HG03097 (cell line): ENCODE data around the gene PCDHA8.
"Not testable (repeated sequence)": the region's sequence is repeated elsewhere in the genome, so short reads cannot be mapped to it uniquely, and the experiment has no call there.

ENCODE experiments used
- ATAC-seq: cut with Tn5 transposase; IDR thresholded peaks from one replicate; pipeline ENCODE4 v1.9.1; 2021; ENCODE audit not compliant: unreplicated experiment, low FRiP score

PCDHA8 gene

DNA sequence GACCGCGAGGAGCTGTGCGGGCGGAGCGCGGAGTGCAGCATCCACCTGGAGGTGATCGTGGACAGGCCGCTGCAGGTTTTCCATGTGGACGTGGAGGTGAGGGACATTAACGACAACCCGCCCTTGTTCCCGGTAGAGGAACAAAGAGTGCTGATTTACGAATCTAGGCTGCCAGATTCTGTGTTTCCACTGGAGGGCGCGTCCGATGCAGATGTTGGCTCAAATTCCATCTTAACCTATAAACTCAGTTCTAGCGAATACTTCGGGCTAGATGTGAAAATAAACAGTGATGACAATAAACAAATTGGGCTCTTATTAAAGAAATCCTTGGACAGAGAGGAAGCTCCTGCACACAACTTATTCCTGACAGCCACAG lies 12.6 kb upstream of the PCDHA8 start:
- ATAC-seq: no peak

DNA sequence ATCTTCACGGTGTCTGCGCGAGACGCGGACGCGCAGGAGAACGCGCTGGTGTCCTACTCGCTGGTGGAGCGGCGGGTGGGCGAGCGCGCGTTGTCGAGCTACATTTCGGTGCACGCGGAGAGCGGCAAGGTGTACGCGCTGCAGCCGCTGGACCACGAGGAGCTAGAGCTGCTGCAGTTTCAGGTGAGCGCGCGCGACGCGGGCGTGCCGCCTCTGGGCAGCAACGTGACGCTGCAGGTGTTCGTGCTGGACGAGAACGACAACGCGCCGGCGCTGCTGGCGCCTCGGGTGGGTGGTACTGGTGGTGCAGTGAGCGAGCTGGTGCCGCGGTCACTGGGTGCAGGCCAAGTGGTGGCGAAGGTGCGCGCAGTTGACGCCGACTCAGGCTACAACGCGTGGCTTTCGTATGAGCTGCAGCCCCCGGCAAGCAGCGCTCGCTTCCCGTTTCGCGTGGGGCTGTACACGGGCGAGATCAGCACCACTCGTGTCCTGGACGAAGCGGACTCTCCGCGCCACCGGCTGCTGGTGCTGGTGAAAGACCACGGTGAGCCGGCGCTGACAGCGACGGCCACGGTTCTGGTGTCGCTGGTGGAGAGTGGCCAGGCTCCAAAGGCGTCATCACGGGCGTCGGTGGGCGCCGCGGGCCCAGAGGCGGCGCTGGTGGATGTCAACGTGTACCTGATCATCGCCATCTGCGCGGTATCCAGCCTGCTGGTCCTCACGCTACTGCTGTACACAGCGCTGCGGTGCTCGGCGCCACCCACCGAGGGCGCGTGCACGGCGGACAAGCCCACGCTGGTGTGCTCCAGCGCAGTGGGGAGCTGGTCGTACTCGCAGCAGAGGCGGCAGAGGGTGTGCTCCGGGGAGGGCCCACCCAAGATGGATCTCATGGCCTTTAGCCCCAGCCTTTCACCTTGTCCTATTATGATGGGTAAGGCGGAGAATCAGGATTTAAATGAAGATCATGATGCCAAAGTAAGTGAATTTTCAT lies 11.2 kb upstream of the PCDHA8 start:
- not testable (repeated sequence) for ATAC-seq

DNA sequence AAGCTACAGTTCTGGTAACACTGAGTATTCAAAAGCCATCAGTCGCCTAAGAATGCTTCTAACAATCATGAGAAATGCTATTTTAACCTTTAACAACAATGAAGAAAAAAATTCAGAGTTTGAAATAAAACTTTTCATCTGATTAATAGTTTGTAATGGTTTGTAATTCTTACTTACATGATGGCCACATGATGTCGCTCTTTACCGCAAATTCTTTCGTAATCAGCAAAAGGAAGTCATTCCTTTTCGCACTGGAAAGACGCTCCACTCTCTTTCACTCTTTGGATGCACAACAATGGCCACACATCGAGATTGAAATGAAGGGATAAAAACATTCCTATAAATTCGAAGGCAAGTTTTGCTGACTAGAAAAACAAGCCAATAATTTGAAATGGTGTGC lies 7.0 kb upstream of the PCDHA8 start, which contains the start of gene PCDHA7:
Gene PCDHA7, plus strand, starts transcription at position 277 of the 400 bp plus-strand sequence. Its CDS starts 115 bp downstream, at position 392.
- no peak for ATAC-seq

DNA sequence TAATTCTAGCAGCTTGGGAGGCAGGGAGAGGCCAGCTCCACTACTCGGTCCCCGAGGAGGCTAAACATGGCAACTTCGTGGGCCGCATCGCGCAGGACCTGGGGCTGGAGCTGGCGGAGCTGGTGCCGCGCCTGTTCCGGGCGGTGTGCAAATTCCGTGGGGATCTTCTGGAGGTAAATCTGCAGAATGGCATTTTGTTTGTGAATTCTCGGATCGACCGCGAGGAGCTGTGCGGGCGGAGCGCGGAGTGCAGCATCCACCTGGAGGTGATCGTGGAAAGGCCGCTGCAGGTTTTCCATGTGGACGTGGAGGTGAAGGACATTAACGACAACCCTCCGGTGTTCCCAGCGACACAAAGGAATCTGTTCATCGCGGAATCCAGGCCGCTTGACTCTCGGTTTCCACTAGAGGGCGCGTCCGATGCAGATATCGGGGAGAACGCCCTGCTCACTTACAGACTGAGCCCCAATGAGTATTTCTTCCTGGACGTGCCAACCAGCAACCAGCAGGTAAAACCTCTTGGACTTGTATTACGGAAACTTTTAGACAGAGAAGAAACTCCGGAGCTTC lies 6.5 kb upstream of the PCDHA8 start:
- ATAC-seq: not testable (repeated sequence)

DNA sequence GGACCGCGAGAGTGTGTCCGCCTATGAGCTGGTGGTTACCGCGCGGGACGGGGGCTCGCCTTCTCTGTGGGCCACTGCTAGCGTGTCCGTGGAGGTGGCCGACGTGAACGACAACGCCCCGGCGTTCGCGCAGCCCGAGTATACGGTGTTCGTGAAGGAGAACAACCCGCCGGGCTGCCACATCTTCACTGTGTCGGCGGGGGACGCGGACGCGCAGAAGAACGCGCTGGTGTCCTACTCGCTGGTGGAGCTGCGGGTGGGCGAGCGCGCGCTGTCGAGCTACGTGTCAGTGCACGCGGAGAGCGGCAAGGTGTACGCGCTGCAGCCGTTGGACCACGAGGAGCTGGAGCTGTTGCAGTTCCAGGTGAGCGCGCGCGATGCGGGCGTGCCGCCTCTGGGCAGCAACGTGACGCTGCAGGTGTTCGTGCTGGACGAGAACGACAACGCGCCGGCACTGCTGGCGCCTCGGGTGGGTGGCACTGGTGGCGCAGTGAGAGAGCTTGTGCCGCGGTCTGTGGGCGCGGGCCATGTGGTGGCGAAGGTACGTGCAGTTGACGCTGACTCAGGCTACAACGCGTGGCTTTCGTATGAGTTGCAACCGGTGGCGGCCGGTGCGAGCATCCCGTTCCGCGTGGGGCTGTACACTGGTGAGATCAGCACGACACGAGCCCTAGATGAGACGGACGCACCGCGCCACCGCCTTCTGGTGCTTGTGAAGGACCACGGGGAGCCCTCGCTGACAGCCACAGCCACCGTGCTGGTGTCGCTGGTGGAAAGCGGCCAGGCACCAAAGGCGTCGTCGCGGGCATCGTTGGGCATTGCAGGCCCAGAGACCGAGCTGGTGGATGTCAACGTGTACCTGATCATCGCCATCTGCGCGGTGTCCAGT lies 5.1 kb upstream of the PCDHA8 start:
- ATAC-seq: no peak

DNA sequence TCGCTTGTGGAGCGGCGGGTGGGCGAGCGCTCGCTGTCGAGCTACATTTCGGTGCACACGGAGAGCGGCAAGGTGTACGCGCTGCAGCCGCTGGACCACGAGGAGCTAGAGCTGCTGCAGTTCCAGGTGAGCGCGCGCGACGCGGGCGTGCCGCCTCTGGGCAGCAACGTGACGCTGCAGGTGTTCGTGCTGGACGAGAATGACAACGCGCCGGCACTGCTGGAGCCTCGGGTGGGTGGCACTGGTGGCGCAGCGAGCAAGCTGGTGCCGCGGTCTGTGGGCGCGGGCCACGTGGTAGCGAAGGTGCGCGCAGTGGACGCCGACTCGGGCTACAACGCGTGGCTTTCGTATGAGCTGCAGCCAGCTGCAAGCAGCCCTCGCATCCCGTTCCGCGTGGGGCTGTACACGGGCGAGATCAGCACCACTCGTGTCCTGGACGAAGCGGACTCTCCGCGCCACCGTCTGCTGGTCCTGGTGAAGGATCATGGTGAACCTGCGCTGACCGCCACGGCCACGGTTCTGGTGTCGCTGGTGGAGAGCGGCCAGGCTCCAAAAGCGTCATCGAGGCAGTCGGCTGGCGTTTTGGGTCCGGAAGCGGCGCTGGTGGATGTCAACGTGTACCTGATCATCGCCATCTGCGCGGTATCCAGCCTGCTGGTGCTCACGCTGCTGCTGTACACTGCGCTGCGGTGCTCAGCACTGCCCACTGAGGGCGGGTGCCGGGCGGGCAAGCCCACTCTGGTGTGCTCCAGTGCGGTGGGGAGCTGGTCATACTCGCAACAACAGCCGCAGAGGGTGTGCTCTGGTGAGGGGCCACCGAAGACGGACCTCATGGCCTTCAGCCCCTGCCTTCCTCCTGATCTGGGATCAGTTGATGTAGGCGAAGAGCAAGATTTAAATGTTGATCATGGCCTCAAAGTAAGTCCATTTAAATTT lies 2.1 kb downstream of the PCDHA8 start:
- no peak for ATAC-seq

DNA sequence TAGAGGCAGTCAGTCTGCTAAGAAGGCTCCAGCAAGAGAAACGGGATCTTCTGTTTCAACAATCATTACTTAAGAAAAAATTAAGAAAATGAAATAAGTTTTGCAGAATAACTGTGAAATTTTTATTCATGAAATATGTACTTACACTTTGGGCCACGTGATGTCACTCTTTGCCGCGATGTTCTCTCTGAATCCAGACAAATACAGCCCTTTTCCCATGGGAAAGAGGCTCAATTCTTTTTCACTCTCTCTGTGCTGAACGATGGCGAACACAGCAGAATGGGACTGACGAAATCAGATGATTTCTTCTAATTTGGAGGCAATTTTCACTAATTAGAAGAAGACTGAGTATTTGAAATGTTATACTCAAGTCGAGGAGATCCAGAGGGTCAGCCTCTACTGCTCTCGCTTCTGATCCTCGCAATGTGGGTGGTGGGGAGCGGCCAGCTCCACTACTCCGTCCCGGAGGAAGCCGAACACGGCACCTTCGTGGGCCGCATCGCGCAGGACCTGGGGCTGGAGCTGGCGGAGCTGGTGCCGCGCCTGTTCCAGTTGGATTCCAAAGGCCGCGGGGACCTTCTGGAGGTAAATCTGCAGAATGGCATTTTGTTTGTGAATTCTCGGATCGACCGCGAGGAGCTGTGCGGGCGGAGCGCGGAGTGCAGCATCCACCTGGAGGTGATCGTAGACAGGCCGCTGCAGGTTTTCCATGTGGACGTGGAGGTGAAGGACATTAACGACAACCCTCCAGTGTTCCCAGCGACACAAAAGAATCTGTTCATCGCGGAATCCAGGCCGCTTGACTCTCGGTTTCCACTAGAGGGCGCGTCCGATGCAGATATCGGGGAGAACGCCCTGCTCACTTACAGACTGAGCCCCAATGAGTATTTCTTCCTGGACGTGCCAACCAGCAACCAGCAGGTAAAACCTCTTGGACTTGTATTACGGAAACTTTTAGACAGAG lies 7.4 kb downstream of the PCDHA8 start, which contains the start of gene PCDHA9:
Gene PCDHA9, plus strand, starts transcription at position 244 of the 964 bp plus-strand sequence. Its CDS starts 114 bp downstream, at position 358.
- not testable (repeated sequence) for ATAC-seq

DNA sequence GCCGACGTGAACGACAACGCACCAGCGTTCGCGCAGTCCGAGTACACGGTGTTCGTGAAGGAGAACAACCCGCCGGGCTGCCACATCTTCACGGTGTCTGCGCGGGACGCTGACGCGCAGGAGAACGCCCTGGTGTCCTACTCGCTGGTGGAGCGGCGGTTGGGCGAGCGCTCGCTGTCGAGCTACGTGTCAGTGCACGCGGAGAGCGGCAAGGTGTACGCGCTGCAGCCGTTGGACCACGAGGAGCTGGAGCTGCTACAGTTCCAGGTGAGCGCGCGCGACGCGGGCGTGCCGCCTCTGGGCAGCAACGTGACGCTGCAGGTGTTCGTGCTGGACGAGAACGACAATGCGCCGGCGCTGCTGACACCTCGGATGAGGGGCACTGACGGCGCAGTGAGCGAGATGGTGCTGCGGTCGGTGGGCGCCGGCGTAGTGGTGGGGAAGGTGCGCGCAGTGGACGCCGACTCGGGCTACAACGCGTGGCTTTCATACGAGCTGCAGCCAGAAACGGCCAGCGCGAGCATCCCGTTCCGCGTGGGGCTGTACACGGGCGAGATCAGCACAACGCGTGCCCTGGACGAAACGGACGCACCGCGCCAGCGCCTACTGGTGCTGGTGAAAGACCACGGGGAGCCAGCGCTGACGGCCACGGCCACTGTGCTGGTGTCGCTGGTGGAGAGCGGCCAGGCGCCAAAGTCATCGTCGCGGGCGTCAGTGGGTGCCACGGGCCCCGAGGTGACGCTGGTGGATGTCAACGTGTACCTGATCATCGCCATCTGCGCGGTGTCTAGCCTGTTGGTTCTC lies 9.0 kb downstream of the PCDHA8 start:
- not testable (repeated sequence) for ATAC-seq

DNA sequence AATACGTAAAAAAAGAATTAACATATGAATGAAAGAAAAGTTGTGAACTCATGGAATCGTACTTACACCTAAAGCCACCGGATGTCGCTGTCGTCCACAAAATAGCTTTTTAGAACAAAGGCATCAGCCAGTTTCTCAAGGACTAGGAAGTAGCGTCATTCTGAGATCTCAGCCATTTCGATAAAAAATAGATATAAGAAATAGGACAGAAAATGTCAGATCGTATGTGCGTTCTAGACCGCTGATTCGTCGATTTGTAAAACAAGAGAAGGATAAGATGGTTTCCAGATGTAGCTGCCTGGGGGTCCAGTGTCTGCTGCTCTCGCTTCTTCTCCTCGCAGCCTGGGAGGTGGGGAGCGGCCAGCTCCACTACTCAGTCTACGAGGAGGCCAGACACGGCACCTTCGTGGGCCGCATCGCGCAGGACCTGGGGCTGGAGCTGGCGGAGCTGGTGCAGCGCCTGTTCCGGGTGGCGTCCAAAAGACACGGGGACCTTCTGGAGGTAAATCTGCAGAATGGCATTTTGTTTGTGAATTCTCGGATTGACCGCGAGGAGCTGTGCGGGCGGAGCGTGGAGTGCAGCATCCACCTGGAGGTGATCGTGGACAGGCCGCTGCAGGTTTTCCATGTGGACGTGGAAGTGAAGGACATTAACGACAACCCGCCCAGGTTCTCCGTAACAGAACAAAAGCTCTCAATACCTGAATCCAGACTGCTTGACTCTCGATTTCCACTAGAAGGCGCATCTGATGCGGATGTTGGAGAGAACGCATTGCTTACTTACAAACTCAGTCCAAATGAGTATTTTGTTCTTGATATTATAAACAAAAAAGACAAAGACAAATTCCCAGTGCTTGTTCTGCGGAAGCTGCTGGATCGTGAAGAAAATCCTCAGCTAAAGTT lies 15.0 kb downstream of the PCDHA8 start, which contains the start of gene PCDHA10:
Gene PCDHA10, plus strand, starts transcription at position 126 of the 903 bp plus-strand sequence. Its CDS starts 152 bp downstream, at position 278.
- no peak for ATAC-seq

DNA sequence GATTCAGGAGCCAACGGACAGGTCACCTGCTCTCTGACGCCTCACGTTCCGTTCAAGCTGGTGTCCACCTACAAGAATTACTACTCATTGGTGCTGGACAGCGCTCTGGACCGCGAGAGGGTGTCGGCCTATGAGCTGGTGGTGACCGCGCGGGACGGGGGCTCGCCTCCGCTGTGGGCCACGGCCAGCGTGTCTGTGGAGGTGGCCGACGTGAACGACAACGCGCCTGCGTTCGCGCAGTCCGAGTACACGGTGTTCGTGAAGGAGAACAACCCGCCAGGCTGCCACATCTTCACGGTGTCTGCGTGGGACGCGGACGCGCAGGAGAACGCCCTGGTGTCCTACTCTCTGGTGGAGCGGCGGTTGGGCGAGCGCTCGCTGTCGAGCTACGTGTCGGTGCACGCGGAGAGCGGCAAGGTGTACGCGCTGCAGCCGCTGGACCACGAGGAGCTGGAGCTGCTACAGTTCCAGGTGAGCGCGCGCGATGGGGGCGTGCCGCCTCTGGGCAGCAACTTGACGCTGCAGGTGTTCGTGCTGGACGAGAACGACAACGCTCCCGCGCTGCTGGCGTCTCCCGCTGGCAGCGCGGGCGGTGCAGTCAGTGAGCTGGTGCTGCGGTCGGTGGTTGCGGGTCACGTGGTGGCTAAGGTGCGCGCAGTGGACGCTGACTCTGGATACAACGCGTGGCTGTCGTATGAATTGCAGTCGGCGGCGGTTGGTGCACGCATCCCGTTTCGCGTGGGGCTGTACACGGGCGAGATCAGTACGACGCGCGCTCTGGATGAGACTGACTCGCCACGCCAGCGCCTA lies 16.4 kb downstream of the PCDHA8 start:
- ATAC-seq: no peak

DNA sequence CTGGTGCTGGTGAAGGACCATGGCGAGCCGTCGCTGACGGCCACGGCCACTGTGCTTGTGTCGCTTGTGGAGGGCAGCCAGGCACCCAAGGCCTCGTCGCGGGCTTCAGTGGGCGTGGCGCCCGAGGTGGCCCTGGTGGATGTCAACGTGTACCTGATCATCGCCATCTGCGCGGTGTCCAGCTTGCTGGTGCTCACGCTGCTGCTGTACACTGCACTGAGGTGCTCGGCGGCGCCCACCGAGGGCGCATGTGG lies 16.9 kb downstream of the PCDHA8 start:
- no peak for ATAC-seq

DNA sequence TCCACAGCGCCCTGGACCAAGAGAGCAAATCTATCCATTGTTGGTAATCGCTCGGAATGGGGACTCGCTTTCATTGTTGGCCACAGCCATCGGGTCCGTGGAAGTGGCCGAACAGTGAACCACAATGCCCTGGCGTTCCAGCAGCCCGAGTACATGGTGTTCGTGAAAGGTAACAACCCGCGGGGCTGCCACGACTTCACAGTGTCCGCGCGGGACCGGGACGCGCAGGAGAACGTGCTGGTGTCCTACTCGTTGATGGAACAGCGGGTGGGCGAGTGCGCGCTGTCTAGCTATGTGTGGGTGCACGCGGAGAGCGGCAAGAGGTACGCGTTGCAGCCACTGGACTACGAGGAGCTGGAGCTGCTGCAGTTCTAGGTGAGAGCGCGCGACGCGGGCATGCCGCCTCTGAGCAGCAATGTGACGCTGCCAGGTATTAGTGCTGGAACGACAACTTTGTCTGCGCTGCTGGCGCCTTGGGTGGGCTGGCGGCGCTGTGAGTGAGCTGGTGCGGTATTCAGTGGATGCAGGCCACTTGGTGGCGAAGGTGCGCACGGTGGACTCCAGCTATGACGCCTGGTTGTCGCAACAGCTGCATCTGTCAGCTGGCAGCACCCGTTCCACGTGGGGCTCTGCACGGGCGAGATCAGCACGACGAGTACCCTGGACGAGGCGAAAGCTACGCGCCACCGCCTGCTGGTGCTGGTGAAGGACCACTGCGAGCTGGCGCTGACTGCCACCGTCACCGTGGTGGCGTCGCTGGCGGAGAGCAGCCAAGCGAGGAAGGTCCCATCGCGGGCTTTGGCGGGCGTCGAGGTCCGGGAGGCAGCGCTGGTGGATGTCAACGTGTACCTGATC lies 21.7 kb downstream of the PCDHA8 start:
- ATAC-seq: no peak

DNA sequence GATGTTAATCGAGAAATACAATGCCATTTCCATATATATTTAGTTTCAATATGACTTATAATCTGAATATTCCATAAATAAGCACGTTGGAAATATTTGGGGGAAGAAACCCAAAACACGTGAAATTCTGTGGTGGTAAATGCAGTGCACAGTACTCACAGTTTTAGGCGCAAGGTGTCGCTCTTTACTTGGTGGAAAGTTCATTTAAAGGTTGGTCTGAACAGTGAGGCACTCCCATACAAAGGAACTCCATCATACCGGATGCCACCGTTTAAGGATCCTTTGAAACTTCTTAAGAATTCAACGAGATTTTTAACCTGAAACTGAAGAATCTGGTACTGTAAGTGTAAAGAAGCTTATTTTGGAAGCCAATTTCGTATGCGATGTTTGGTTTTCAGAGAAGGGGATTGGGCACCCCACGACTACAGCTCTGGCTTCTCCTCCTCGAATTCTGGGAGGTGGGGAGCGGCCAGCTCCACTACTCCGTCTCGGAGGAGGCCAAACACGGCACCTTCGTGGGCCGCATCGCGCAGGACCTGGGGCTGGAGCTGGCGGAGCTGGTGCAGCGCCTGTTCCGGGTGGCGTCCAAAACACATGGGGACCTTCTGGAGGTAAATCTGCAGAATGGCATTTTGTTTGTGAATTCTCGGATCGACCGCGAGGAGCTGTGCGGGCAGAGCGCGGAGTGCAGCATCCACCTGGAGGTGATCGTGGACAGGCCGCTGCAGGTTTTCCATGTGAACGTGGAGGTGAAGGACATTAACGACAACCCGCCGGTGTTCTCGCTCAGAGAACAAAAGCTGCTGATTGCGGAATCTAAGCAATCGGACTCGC lies 28.0 kb downstream of the PCDHA8 start, which contains the start of gene PCDHA11:
Gene PCDHA11, plus strand, starts transcription at position 237 of the 834 bp plus-strand sequence. Its CDS starts 147 bp downstream, at position 384.
- ATAC-seq: no peak

DNA sequence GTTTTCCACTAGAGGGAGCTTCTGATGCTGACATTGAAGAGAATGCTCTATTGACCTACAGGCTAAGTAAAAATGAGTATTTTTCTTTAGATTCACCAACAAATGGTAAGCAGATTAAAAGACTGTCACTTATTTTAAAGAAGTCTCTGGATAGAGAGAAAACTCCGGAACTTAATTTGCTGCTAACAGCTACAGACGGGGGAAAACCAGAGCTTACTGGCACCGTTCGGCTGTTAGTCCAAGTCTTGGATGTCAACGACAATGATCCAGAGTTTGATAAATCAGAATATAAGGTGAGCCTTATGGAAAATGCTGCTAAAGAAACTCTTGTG lies 28.5 kb downstream of the PCDHA8 start:
- ATAC-seq: no peak
